PC-3 (cell line): ENCODE measurements around the gene FGD5. TPM values are rescaled to one million over a fixed set of nuclear protein-coding genes. Genes with fewer than 3 reads are reported as not detected.

Experiments
- ATAC-seq: fragments of 200-7000 bp; cut with Tn5 transposase; 2 replicates; pipeline ENCODE4 v1.9.1; 2020; ENCODE audit warnings: mild to moderate bottlenecking, moderate library complexity
- BruUV-seq: library from RNA; stranded (reverse); fragments of 400-500 nt; replicated peaks from 2 replicates; lab custom pipeline; 2021; lab: Mats Ljungman, UMichigan
- CTCF ChIA-PET: fragments of 300-600 bp; sonication (Branson Sonifier 250); formaldehyde crosslinking; loops from one replicate; lab custom pipeline; 2022; ENCODE audit warnings: antibody characterized with exemption; lab: Charles Lee
- POLR2A ChIA-PET: fragments of 300-600 bp; sonication (Branson Sonifier 250); formaldehyde crosslinking; loops from one replicate; lab custom pipeline; 2022; ENCODE audit warnings: antibody characterized with exemption; ENCODE audit not compliant: unreplicated experiment; lab: Charles Lee
- DNase-seq: peaks from one replicate; pipeline ENCODE4 v3.0.0-alpha.2; 2015
- H2AFZ ChIP-seq: fragments of 300-600 bp; sonication (generic); 2 replicates; pipeline ENCODE4 v1.6.0; 2016; ENCODE audit warnings: antibody characterized with exemption, low read length
- H3F3A ChIP-seq: fragments of 300-600 bp; sonication (generic); one replicate; pipeline ENCODE4 v1.6.0; 2017; ENCODE audit warnings: antibody characterized with exemption, low read length, control low read depth, mild to moderate bottlenecking; ENCODE audit not compliant: unreplicated experiment
- H3K27ac ChIP-seq: fragments of 300-600 bp; sonication (generic); 2 replicates; pipeline ENCODE4 v1.5.1; 2016; ENCODE audit warnings: mild to moderate bottlenecking, low read length
- H3K27me3 ChIP-seq: fragments of 300-600 bp; sonication (generic); 2 replicates; pipeline ENCODE4 v1.6.1; 2016; ENCODE audit warnings: low read length, mixed read lengths
- H3K36me3 ChIP-seq: fragments of 300-600 bp; sonication (generic); 2 replicates; pipeline ENCODE4 v1.6.1; 2016; ENCODE audit warnings: low read depth, mixed run types, low read length, mixed read lengths
- H3K4me1 ChIP-seq: fragments of 300-600 bp; sonication (generic); 2 replicates; pipeline ENCODE4 v1.5.1; 2016; ENCODE audit warnings: low read length; ENCODE audit not compliant: insufficient read depth
- H3K4me2 ChIP-seq: fragments of 300-600 bp; sonication (generic); 2 replicates; pipeline ENCODE4 v1.6.0; 2016; ENCODE audit warnings: low read length
- H3K4me3 ChIP-seq: fragments of 300-600 bp; sonication (generic); 2 replicates; pipeline ENCODE4 v1.5.1; 2016; ENCODE audit warnings: mild to moderate bottlenecking, low read length, mixed read lengths
- H3K79me2 ChIP-seq: fragments of 300-600 bp; sonication (generic); 2 replicates; pipeline ENCODE4 v1.6.1; 2017; ENCODE audit warnings: low read length, mixed read lengths
- H3K9ac ChIP-seq: fragments of 300-600 bp; sonication (generic); 2 replicates; pipeline ENCODE4 v1.6.0; 2016; ENCODE audit warnings: mild to moderate bottlenecking, low read length
- H3K9me2 ChIP-seq: fragments of 300-600 bp; sonication (generic); replicated peaks from 2 replicates; pipeline ENCODE4 v1.6.1; 2016; ENCODE audit warnings: mixed run types, low read length, mixed read lengths
- H3K9me3 ChIP-seq: fragments of 300-600 bp; sonication (generic); 2 replicates; pipeline ENCODE4 v1.6.1; 2016; ENCODE audit warnings: low read length, mixed read lengths
- H4K20me1 ChIP-seq: fragments of 300-600 bp; sonication (generic); 2 replicates; pipeline ENCODE4 v1.6.1; 2016; ENCODE audit warnings: low read length, mixed read lengths
- EZH2 ChIP-seq: fragments of 300-600 bp; sonication (generic); IDR thresholded peaks from one replicate; pipeline ENCODE4 v1.6.1; 2017; ENCODE audit warnings: antibody characterized with exemption, mild to moderate bottlenecking, low read length; ENCODE audit not compliant: unreplicated experiment
- EZH2phosphoT487 ChIP-seq: fragments of 300-600 bp; sonication (generic); IDR thresholded peaks from 2 replicates; pipeline ENCODE4 v1.6.1; 2018; ENCODE audit warnings: mild to moderate bottlenecking, antibody characterized with exemption, low read length, borderline replicate concordance
- intact Hi-C: fragments of 100-400 bp; cut with micrococcal nuclease; formaldehyde crosslinking; loops from 2 replicates; pipeline ENCODE4 v1.9.0; 2023
- total RNA-seq: library from RNA; depleted of rRNA; stranded (reverse); fragments of >200 nt; gene quantifications from 2 replicates; pipeline ENCODE4 v1.2.3, GENCODE V29; 2014
- TF ChIP-seq, protein P1 (sequence below): fragments of 300-600 bp; sonication (generic); conservative IDR thresholded peaks from 2 replicates; pipeline ENCODE4 v1.5.1; 2017; ENCODE audit warnings: antibody characterized with exemption, low read depth, mild to moderate bottlenecking, low read length

Gene FGD5
- total RNA-seq, 1 experiment from 2014 or later, result not detected

DNA sequence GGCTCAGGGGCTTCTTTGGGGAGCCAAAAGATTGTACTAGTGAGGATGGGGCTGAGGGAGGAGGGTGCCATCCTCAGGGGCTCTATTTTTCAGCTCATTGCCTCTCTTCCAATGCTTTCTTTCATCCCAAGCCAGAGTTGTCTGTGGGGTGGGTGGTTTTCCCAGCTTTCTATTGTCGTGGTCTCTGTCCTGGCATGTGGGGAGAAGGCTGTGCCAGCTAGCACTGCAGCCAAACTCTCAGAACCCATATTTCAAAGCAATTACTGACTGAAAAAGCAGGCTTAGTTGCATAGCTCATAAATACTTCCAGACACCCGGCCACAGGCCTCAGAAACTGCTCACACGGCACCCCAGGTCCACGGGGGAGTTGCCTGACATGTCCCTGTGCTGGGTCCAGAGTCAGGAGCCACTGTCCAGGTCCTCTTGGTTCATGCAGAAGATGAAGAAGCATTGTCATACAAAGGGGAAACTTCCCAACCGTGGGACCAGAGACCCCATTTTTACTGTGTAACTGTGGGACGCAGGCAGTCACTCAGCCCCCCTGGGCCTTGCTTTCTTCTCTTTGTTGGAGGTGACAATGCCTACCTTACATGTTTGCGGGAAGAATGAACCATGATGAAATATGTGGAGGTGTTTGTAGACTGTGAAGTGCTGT is 27.6 kb downstream of the FGD5 start:
- TF ChIP-seq, protein P1, sequence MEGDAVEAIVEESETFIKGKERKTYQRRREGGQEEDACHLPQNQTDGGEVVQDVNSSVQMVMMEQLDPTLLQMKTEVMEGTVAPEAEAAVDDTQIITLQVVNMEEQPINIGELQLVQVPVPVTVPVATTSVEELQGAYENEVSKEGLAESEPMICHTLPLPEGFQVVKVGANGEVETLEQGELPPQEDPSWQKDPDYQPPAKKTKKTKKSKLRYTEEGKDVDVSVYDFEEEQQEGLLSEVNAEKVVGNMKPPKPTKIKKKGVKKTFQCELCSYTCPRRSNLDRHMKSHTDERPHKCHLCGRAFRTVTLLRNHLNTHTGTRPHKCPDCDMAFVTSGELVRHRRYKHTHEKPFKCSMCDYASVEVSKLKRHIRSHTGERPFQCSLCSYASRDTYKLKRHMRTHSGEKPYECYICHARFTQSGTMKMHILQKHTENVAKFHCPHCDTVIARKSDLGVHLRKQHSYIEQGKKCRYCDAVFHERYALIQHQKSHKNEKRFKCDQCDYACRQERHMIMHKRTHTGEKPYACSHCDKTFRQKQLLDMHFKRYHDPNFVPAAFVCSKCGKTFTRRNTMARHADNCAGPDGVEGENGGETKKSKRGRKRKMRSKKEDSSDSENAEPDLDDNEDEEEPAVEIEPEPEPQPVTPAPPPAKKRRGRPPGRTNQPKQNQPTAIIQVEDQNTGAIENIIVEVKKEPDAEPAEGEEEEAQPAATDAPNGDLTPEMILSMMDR, result no peak

DNA sequence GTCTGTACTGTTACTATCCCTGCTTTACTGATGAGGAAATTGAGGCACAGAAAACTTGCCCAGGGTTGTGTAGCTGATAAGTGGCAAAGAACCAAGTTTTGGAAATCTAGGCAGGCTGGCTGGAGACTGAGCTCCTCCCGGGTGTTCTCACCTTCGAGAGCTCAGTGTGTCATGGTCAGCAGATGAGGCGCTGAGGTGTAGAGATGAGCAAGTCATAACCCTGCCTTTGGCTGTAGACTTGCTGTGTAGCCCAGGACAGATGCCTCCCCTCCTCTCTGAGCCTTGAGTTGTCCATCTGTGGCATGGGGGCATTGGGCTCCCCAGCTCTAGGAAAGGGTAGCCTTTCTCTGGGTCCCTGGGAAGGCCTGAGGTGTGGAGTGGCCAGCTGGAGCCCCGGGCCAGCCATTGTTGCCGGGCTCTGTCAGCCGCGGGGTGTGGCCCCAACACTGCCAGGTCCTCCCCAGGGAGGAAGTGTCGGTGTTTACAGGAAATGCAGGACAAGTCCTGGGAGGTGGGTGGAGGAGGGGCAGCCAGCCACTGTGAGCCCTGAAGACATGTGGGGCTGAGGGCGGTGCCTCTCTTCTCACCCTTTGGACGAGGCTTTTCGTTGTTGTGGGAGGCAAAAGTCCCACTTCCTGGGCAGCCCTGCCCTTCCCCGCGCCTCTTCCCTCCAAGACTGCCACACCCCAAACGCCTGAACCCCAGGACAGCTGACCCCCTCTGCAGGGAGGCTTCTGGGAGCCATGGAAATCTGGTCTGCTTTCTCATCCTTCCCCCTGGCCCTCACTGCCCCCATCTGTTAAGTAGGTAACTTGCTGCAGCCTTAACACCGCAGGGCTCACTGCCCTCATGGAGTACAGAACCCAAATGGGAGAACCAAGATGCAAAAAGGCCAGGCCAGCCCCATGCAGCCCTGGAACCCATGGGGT is 29.1 kb downstream of the FGD5 start:
- Histone ChIP-seq H3K9me3 (no peaks in the 10 kb centered on the region), H3K27ac (no peak overlapping the region), H3K9ac (no peak overlapping the region), H4K20me1 (no peaks in the 10 kb centered on the region), H3K4me1 (no peaks in the 10 kb centered on the region), H3K79me2 (no peaks in the 10 kb centered on the region), H3K36me3 (no peaks in the 10 kb centered on the region), H3K4me3 (no peak overlapping the region), H3K4me2 (no peak overlapping the region), H3K9me2 (no peaks in the 10 kb centered on the region), H3F3A (no peaks in the 10 kb centered on the region), H2AFZ (no peak overlapping the region), H3K27me3 (peaks cover 73% of the 10 kb centered on the region)
- ATAC-seq, result no peak; the same call in 1 of the 2 replicates
- no peak for DNase-seq
- CTCF ChIA-PET, result interaction anchor here (0.7 kb wide), 1 partner anchor 455 kb away, joined by 3 read pairs; no protein-coding TSS in a partner anchor
- intact Hi-C loops, result no loop called here
- TF ChIP-seq, protein P1, result no peak
- TF ChIP-seq EZH2 (no peak), EZH2phosphoT487 (no peak)
- no TSS peak for BruUV-seq
- POLR2A ChIA-PET, result no interaction called here

More for the DNA sequence above, 27.6 kb downstream of the FGD5 start:
- POLR2A ChIA-PET, result no interaction called here
- BruUV-seq, result no TSS peak
- H2AFZ ChIP-seq, result no peak overlapping the region
- H3K4me1 ChIP-seq, result no peaks in the 10 kb centered on the region
- no peaks in the 10 kb centered on the region for H3K9me2 ChIP-seq
- no peaks in the 10 kb centered on the region for H4K20me1 ChIP-seq
- H3K4me2 ChIP-seq, result no peak overlapping the region
- no peaks in the 10 kb centered on the region for H3K79me2 ChIP-seq
- no peak overlapping the region for H3K9ac ChIP-seq
- no peaks in the 10 kb centered on the region for H3F3A ChIP-seq
- peaks cover 83% of the 10 kb centered on the region for H3K27me3 ChIP-seq
- H3K4me3 ChIP-seq, result no peak overlapping the region
- H3K36me3 ChIP-seq, result no peaks in the 10 kb centered on the region
- CTCF ChIA-PET, result no interaction called here
- intact Hi-C loops, result no loop called here
- H3K9me3 ChIP-seq, result no peaks in the 10 kb centered on the region
- H3K27ac ChIP-seq, result no peak overlapping the region
- ATAC-seq (no peak), DNase-seq (no peak)
